ENCODE data around the gene BGN. TPM values are rescaled to one million over a fixed set of nuclear protein-coding genes. Genes with fewer than 3 reads are reported as not detected.

The BGN gene
- total and polyA plus RNA-seq, 12 donors: 38.7 to 202 (median 68.0) TPM

- Histone ChIP-seq H3K4me3 (no peak overlapping the region), H3K36me3 (no peaks in the 10 kb centered on the region), H3K27me3 (peaks cover 0 to 29% (median 0%) of the 10 kb centered on the region in 7 donors), H3K27ac (no peak overlapping the region), H3K9me3 (no peaks in the 10 kb centered on the region), H3K4me1 (no peaks in the 10 kb centered on the region)
- DNase-seq (no peak), ATAC-seq (no peak)
- 68 to 69% methylated on average over 11 of the region's 11 CpGs for WGBS, 2 donors
- intact Hi-C loops (cut with DNase I): no loop called here
- no peak for TF ChIP-seq CTCF (IDR thresholded peaks at IDR 0.05)
These were observed 51.6 kb downstream of the BGN start for GRCh38 chrX:153546386-153546785.

GRCh38 chrX:153547195-153547594 lies 52.4 kb downstream of the BGN start:
- Histone ChIP-seq H3K27ac (no peak overlapping the region), H3K4me1 (no peaks in the 10 kb centered on the region), H3K9me3 (no peaks in the 10 kb centered on the region), H3K27me3 (peaks cover 0 to 29% (median 0%) of the 10 kb centered on the region in 7 donors), H3K4me3 (no peak overlapping the region), H3K36me3 (no peaks in the 10 kb centered on the region)
- intact Hi-C loops (cut with DNase I): no loop called here
- no peak for TF ChIP-seq CTCF (IDR thresholded peaks at IDR 0.05)
- ATAC-seq (no peak), DNase-seq (no peak)
- WGBS, 2 donors: 44 to 58% methylated on average over 4 to 7 of the region's 7 CpGs

- no peak for ATAC-seq
- Histone ChIP-seq H3K9me3 (no peaks in the 10 kb centered on the region), H3K4me3 (no peak overlapping the region), H3K27me3 (peaks cover 0 to 29% (median 0%) of the 10 kb centered on the region in 7 donors), H3K4me1 (no peaks in the 10 kb centered on the region), H3K27ac (no peak overlapping the region), H3K36me3 (no peaks in the 10 kb centered on the region)
- DNase-seq: no peak
- no peak for TF ChIP-seq CTCF (IDR thresholded peaks at IDR 0.05)
- 90 to 92% methylated on average over 12 to 17 of the region's 17 CpGs for WGBS, 2 donors
- intact Hi-C loops (cut with DNase I): no loop called here
These were observed 54.5 kb downstream of the BGN start for GRCh38 chrX:153549231-153549630.

GRCh38 chrX:153549807-153550206 lies 55.0 kb downstream of the BGN start:
- Histone ChIP-seq H3K9me3 (no peaks in the 10 kb centered on the region), H3K27me3 (peaks cover 0 to 23% (median 0%) of the 10 kb centered on the region in 7 donors), H3K4me3 (no peak overlapping the region), H3K36me3 (no peaks in the 10 kb centered on the region), H3K4me1 (no peaks in the 10 kb centered on the region), H3K27ac (no peak overlapping the region)
- no peak for ATAC-seq
- no peak for DNase-seq
- 86 to 87% methylated on average over 14 to 16 of the region's 16 CpGs for WGBS, 2 donors
- intact Hi-C loops (cut with DNase I): loop anchor here in 6 of 10 donors (5.0 to 10.0 kb wide), 3 partner anchors 95 to 117 kb away; partner anchors contain the start of gene DUSP9 (in 1 of the 6)
- TF ChIP-seq CTCF (IDR thresholded peaks at IDR 0.05): no peak
